Measurements from ENCODE around the gene PHACTR2. TPM values are rescaled to one million over a fixed set of nuclear protein-coding genes. Genes with fewer than 3 reads are reported as not detected.

Gene PHACTR2
- total and polyA plus RNA-seq, 10 of the 15 experiments (the other 5 are each of a cell fraction or from before 2014, with no cell fraction given): 1.4 to 19.1 (median 5.3) TPM

- DNase-seq (ENCODE audit: low read depth, low spot score) (no peak), ATAC-seq (no peak), FAIRE-seq (no peak)
- no peak overlapping the region for H3K27ac ChIP-seq (ENCODE audit: control insufficient read depth, insufficient read depth)
- H4K20me1 ChIP-seq (ENCODE audit: control insufficient read depth, insufficient read depth): no peaks in the 10 kb centered on the region
- H3K79me2 ChIP-seq (ENCODE audit: control insufficient read depth, insufficient read depth, low read length): no peaks in the 10 kb centered on the region
- no peak overlapping the region for H3K9ac ChIP-seq (ENCODE audit: control insufficient read depth, insufficient read depth, low read length)
- H3K4me1 ChIP-seq (ENCODE audit: control insufficient read depth, insufficient read depth, low read length): no peaks in the 10 kb centered on the region
- BruUV-seq (replicated peaks): no TSS peak
- in situ Hi-C loops (cut with MboI): no loop called here
- no peaks in the 10 kb centered on the region; the same call in 1 of the 3 replicates for H3K9me3 ChIP-seq (replicated peaks; ENCODE audit: control insufficient read depth, insufficient read depth, low read length)
- RAD21 ChIA-PET (ENCODE audit: unreplicated experiment): no interaction called here
- intact Hi-C loops (cut with micrococcal nuclease; ENCODE audit: unreplicated experiment): no loop called here
- no peak overlapping the region for H2AFZ ChIP-seq (ENCODE audit: control insufficient read depth, low read depth, low read length)
- no peaks in the 10 kb centered on the region for H3K36me3 ChIP-seq (ENCODE audit: control insufficient read depth in 2 of 2, insufficient read depth in 2 of 2, low read length in 1 of 2)
- SMC1A ChIA-PET (ENCODE audit: uncharacterized antibody, unreplicated experiment): no interaction called here
- H3K4me2 ChIP-seq (ENCODE audit: control insufficient read depth, insufficient read depth): no peak overlapping the region
- CTCF ChIA-PET: no interaction called here
- POLR2A ChIA-PET: no interaction called here
- no peak overlapping the region for H3K4me3 ChIP-seq
- no peak for TF ChIP-seq ZNF207 (IDR thresholded peaks at IDR 0.05; ENCODE audit: borderline replicate concordance)
- TF ChIP-seq PAX8 (IDR thresholded peaks at IDR 0.05): no peak
- TF ChIP-seq MEF2A (IDR thresholded peaks at IDR 0.05; ENCODE audit: insufficient read depth, low read depth, low read length): no peak
- H3K27me3 ChIP-seq (replicated peaks in 1 of 2; ENCODE audit: control insufficient read depth in 2 of 2, insufficient read depth in 2 of 2, low read length in 1 of 2): no peaks in the 10 kb centered on the region
Observed at GRCh38 chr6:143721642-143722041, 43.9 kb downstream of the PHACTR2 start.

DNA sequence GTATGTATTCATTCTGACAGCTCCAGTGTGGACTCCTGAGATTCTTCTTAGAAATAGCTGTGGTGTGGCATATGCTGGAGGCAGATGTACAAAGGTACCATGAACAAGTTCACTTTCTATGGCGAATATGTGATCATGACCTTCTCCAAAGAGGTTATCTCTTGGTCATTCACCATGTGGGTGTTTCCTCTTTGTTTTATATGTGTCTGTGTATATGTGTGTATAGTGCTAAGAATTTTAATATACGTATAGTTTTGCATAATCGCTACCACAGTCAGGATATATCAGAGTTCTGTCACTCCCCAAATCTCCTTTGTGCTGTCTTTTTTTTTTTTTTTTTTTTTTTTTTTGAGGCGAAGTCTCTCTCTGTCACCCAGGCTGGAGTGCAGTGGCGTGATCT lies 47.1 kb downstream of the PHACTR2 start:
- no peaks in the 10 kb centered on the region for H3K4me1 ChIP-seq (ENCODE audit: control insufficient read depth, insufficient read depth, low read length)
- ChIA-PET POLR2A (no interaction called here), RAD21 (ENCODE audit: unreplicated experiment) (no interaction called here), SMC1A (ENCODE audit: uncharacterized antibody, unreplicated experiment) (interaction anchor here (1.4 kb wide), 1 partner anchor 38 kb away, joined by 4 read pairs; no protein-coding TSS in a partner anchor), CTCF (no interaction called here)
- no peaks in the 10 kb centered on the region for H3K36me3 ChIP-seq (ENCODE audit: control insufficient read depth in 2 of 2, insufficient read depth in 2 of 2, low read length in 1 of 2)
- FAIRE-seq (no peak), DNase-seq (ENCODE audit: low read depth, low spot score) (no peak), ATAC-seq (no peak)
- 86% methylated on average over 3 of the region's 5 CpGs for WGBS (ENCODE audit: insufficient coverage, insufficient replicate concordance, low lambda C conversion rate, missing lambda C conversion rate)
- H2AFZ ChIP-seq (ENCODE audit: control insufficient read depth, low read depth, low read length): no peak overlapping the region
- H3K27me3 ChIP-seq (replicated peaks in 1 of 2; ENCODE audit: control insufficient read depth in 2 of 2, insufficient read depth in 2 of 2, low read length in 1 of 2): no peaks in the 10 kb centered on the region
- intact Hi-C loops (cut with micrococcal nuclease; ENCODE audit: unreplicated experiment) (no loop called here), in situ Hi-C loops (cut with MboI) (no loop called here)
- H3K4me3 ChIP-seq: no peak overlapping the region
- H3K27ac ChIP-seq (ENCODE audit: control insufficient read depth, insufficient read depth): no peak overlapping the region
- no peaks in the 10 kb centered on the region; the same call in 1 of the 3 replicates for H3K9me3 ChIP-seq (replicated peaks; ENCODE audit: control insufficient read depth, insufficient read depth, low read length)
- H3K9ac ChIP-seq (ENCODE audit: control insufficient read depth, insufficient read depth, low read length): no peak overlapping the region
- BruUV-seq (replicated peaks): no TSS peak
- H4K20me1 ChIP-seq (ENCODE audit: control insufficient read depth, insufficient read depth): no peaks in the 10 kb centered on the region
- no peak overlapping the region for H3K4me2 ChIP-seq (ENCODE audit: control insufficient read depth, insufficient read depth)
- H3K79me2 ChIP-seq (ENCODE audit: control insufficient read depth, insufficient read depth, low read length): no peaks in the 10 kb centered on the region
- TF ChIP-seq ASH2L (IDR thresholded peaks at IDR 0.05; ENCODE audit: borderline replicate concordance, low read depth) (no peak), IRF5 (IDR thresholded peaks at IDR 0.05; ENCODE audit: borderline replicate concordance) (no peak), SUZ12 (IDR thresholded peaks at IDR 0.05; ENCODE audit: unreplicated experiment) (no peak), ZNF384 (IDR thresholded peaks at IDR 0.05; ENCODE audit: borderline replicate concordance, low read depth, low read length) (no peak), NR2C1 (IDR thresholded peaks at IDR 0.05) (no peak), GABPA (IDR thresholded peaks at IDR 0.05; ENCODE audit: low read depth) (no peak), NFYA (IDR thresholded peaks at IDR 0.05; ENCODE audit: borderline replicate concordance, low read depth, low read length) (no peak), MEF2B (IDR thresholded peaks at IDR 0.05; ENCODE audit: partially characterized antibody, poor library complexity, severe bottlenecking) (no peak), ZNF207 (IDR thresholded peaks at IDR 0.05; ENCODE audit: borderline replicate concordance) (no peak), KLF5 (IDR thresholded peaks at IDR 0.05; ENCODE audit: partially characterized antibody) (no peak), CEBPB (IDR thresholded peaks at IDR 0.05; ENCODE audit: borderline replicate concordance in 1 of 2, low read depth in 2 of 2, low read length in 2 of 2) (no peak), STAT1 (conservative IDR thresholded peaks at IDR 0.05) (no peak), SMAD5 (IDR thresholded peaks at IDR 0.05; ENCODE audit: low read depth) (no peak), SIX5 (IDR thresholded peaks at IDR 0.05; ENCODE audit: low read depth, low read length, severe bottlenecking) (no peak), RELA (IDR thresholded peaks at IDR 0.05; ENCODE audit: borderline replicate concordance, partially characterized antibody) (no peak), ZNF24 (IDR thresholded peaks at IDR 0.05) (no peak), GATAD2B (conservative IDR thresholded peaks at IDR 0.05; ENCODE audit: low read depth) (no peak), PAX8 (IDR thresholded peaks at IDR 0.05) (no peak), CREM (IDR thresholded peaks at IDR 0.05; ENCODE audit: low read depth) (no peak)
